GM19467 (cell line): ENCODE results near the gene ANKRD31.

Experiments used
- ATAC-seq: cut with Tn5 transposase; IDR thresholded peaks from one replicate; pipeline ENCODE4 v1.9.1; 2021; ENCODE audit warnings: mild to moderate bottlenecking, moderate library complexity; ENCODE audit not compliant: unreplicated experiment

Gene ANKRD31

DNA sequence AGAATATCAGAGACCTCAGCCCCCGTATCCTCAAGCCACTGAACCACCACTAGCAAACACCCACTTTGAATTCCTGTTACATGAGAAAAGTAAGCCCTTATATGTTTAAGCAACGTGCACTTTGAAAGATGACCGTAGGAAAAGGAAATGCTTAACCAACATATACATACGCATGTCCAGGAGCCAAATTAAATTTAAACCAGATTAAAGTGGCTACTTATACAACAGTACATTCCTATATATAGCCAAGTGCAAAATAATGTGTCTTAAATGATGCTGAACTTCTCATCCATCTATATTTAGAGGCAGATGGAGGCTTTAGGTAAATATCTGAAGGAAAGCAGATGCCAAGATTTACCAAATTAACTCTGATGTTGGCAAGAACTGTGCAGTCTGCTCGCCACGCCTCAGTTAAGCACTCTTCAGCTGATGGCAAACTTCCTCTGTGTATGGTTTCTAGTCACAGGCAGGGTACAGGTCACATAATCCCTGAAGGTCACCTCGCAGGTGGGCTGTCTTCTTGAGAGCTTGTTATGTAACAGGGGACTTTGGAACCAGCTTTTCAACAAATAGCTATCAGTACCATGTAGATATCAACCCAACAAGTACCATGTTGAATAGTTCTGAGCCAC lies 192.9 kb downstream of the ANKRD31 start:
- no peak for ATAC-seq

- ATAC-seq: no peak
These were observed 194.2 kb downstream of the ANKRD31 start for GRCh38 chr5:75042522-75042921.

DNA sequence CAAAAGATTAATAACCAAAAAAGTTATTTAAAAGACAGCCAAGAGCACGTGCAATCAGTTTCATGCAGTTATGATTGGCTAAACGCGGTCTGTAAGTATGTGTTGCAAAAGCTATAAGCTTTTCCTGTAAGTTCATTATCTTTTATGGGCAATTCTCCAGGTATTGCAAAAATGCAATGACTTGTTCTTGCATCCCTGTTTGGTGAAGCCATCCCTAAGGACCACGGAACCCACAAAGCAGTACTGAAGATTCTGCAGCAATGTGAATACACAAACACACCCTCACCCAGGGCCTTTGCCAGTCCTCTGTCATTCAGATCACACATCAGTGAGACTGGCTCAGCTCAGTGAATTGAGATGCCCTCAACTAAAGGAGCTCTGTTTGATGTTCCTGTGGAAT lies 195.7 kb downstream of the ANKRD31 start:
- ATAC-seq: no peak

GRCh38 chr5:75037106-75037505 lies 199.6 kb downstream of the ANKRD31 start:
- no peak for ATAC-seq

DNA sequence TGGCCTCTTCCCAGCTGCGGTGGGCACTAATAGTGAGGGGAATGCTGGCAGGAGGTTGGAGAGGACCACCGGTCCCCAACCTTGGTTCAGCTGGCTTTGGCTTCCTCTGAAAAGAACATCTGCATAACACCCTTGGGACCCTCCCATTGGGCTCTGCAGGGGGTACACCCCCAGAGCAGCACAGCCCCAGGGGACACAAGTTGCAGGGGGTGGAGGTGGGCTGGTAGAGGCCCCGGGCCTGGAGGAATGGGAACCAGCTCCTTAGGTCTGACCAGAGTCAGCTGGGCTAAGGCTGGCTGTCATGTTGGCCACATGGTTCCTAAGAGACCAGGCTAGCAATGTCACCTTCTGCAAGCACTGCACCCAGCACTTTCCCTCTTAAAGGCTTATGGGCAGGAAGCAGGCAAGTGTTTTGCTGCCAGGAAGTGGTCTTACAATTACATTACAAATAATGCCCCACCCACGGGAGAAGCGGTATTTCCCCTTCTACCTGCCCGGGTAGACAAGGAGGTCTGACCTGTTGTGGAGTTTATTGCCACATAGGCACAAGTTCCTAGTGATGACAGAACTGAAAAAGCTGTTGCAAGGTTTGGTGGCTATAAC lies 202.4 kb downstream of the ANKRD31 start:
- no peak for ATAC-seq

DNA sequence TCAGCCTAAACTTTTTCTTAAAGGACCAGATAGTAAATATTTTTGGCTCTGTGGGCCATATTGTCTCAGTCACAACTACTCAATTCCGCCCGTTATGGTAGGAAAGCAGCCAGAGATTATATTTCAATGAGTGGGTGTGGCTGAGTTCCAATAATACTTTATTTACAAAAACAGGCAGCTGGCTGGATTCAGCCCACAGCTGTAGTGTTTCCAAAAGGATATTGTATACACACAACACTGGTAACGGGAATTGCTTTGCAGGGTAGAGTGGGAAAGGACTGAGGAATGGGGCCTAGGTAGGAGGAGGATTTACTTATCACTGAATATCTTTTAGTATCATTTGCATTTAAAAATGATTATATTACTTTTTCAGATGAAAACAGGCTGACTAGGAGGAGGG lies 205.3 kb downstream of the ANKRD31 start:
- no peak for ATAC-seq

- no peak for ATAC-seq
These were observed 208.6 kb downstream of the ANKRD31 start for GRCh38 chr5:75028090-75028489.

- no peak for ATAC-seq
These were observed 213.1 kb downstream of the ANKRD31 start for GRCh38 chr5:75023368-75024159.

DNA sequence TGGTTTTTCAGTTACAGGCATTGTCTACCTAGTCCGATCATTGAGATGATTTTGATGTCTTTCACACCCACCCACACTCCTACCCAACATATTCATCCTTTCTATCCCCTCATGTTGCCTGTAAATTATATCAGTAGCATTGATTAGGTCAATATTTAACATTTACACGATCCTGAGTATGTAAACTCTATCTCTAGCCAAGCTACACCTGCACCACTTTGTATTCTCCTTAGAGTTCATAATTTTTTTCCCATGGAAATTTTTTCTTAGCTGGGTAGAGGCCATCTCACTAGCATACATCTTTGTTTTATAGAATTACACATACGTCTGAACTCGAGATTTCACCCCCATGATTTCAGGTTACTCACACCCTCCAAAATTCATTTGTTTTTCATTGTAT lies 214.9 kb downstream of the ANKRD31 start:
- ATAC-seq: no peak

GRCh38 chr5:75021219-75021618 lies 215.5 kb downstream of the ANKRD31 start:
- no peak for ATAC-seq

DNA sequence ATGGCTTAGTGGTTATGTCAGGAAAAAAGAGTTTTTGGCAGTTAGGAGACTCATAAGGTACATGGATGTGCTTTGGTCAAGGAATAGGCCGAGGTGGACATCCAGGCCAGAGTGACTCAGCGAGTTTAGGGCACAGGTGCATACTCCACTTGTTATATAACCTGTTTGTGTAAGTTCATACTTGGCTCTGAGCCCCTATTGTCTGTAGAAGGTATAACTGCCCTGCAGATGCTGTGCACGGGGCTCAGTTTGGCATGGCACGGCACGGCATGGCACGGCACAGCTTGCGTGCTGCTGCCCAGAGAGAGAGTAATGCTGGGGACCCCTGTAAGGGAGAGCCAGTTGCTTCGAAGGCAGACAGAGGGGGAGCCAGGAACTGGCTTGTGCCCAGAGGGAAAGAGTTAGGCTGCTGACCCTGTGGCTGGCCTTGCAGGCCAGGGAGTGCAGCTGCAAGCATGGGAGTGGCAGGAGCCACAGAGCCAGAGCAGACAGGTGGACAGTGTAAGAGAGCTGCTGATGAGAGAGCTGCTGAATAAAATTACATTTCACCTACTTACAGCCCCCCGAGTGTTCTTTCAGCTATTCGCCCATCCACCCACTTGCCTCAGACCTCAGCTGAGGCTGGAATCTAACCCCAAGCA lies 216.5 kb downstream of the ANKRD31 start:
- no peak for ATAC-seq

GRCh38 chr5:75018805-75019587 lies 217.7 kb downstream of the ANKRD31 start:
- ATAC-seq: no peak
